NCI-H2196 treated with DMSO at 0.1 percent for 48 hours (cell line): ENCODE measurements around the gene MICAL2.
A peak's percentile ranks its signal among the peaks of the same experiment; 100 is the strongest.

Experiments used
- DNase-seq: peaks from one replicate; lab custom pipeline; 2025; ENCODE audit not compliant: unreplicated experiment; lab: John Stamatoyannopoulos, UW

The MICAL2 gene

DNA sequence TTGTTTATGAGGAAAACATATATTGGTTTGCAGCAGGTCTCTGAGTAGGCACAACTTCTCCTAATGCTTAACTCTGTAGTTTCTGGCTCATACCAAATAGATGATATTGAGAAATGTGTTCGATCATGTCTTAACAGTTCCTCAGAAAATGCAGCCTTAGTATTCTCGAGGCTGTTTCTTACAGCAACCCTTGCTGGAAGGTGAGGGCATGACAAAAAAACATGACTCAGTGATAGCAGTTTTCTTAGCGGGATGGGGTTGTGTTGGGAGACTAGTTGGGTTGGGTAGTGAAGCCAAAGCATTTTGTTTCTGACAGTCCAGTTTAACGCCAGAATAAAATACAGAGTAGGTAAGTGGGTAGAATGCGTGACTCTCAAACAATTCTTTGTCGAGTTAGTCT is 172.3 kb downstream of the MICAL2 start:
- no peak for DNase-seq

DNA sequence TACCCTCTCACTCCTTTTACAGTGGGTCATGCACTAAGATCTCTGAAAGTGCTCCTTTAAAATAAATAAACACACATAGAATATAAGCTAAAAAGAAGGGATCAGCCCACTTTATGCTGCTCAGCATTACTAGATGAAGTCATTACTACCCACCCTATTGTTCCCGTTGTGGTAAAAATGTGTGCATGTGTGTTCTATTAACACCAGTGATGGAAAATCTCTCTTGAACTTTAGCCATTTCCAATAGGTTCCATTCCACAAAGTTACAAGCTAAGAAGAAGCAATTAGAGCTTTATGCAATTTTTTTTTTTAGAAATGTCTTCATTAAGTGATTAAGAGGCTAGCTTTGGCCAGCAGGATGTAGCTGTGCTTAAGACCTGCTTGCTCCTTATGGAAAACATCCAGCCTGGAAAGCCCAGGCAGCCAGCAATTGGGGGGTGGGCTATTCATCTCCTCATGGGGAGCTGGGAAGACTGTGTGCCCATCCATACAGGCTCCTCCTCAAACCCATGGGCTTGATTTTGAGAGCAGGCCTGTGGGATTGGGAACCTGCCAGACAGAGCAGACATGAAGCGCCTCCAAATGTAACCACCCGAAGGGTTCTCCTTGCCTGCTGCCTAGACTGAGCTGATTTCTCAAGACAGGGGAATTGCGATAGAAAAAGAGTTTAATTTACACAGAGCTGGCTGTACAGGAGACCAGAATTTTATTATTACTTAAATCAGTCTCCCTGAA is 174.1 kb downstream of the MICAL2 start:
- no peak for DNase-seq

GRCh38 chr11:12285106-12285505 is 174.7 kb downstream of the MICAL2 start:
- no peak for DNase-seq

DNA sequence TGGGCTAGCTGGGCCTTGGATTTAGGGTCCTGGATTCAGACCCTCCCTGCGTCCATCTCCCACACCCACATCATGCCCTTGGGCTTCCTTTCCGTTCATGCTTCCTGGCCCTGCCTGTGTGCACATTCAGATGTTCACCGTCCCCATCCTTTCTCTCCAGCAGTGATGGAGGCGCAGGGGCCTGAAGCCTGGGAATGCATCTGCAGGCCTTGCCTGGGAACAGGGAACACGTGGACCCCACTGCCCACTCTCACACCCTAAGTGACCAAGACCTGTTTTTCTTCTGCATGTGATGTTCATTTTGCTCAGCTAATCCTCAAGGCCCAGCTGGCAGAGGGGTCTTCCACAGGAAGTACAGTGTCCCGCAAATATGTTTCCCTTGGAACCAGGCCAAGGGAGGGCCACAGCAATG is 175.4 kb downstream of the MICAL2 start:
- no peak for DNase-seq

DNA sequence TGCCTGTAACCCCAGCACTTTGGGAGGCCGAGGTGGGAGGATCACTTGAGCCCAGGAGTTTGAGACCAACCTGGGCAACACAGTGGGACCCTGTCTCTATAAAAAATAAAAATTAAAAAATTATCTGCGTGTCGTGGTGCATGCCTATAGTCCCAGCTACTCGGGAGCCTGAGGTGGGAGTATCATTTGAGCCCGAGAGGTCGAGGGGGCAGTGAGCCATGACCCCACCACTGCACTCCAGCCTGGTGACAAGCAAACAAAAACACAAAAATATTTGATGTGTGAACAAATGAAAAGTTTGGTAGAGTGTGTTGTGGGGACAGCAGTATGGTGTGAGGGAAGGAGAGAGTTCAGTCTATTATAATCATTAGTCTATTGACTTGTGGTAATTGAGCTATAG is 176.2 kb downstream of the MICAL2 start:
- DNase-seq: no peak

- DNase-seq: no peak
Measured at GRCh38 chr11:12287009-12287373, 176.6 kb downstream of the MICAL2 start.

- DNase-seq: no peak
Measured at GRCh38 chr11:12287374-12288211, 177.2 kb downstream of the MICAL2 start.

GRCh38 chr11:12288212-12288930 is 178.0 kb downstream of the MICAL2 start:
- peak; percentile 85 for DNase-seq

DNA sequence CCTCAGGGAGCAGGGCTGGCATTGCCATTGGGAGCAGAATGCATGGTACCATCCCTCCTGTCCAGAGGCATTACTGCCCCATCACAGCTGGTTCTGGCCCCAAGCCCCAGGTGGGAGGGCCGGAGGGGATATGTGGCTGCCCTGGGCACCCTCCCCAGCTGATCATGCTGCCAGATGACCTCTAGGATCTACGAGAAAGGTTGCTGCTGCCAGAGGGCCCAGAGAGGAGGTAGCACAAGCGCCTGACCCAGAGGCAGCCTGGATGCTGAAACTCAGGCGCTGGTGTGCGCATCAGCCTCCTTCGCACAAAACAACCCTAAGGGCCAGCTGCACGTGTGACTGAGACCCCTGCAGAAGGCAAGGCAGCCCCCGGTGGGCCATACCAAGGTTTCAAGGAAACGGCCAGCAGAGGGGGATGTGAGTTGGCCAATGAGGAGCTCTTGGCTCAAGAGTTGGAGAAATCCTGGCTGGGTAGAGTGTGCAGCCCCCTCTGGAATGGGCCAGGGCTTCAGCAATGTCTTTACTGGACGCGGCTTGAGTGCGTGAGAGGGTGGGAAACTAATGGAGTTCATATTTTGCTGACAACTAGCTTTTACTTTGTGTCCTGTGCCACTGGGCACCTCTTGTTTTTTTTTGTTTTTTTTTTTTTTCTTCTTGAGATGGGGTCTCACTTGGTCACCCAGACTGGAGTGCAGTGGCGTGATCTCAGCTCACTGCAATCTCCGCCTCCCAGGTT is 178.7 kb downstream of the MICAL2 start:
- DNase-seq: no peak

GRCh38 chr11:12289667-12290476 is 179.5 kb downstream of the MICAL2 start:
- no peak for DNase-seq

GRCh38 chr11:12290477-12290922 is 180.1 kb downstream of the MICAL2 start:
- no peak for DNase-seq

- no peak for DNase-seq
Measured at GRCh38 chr11:12291313-12291712, 180.9 kb downstream of the MICAL2 start.

DNA sequence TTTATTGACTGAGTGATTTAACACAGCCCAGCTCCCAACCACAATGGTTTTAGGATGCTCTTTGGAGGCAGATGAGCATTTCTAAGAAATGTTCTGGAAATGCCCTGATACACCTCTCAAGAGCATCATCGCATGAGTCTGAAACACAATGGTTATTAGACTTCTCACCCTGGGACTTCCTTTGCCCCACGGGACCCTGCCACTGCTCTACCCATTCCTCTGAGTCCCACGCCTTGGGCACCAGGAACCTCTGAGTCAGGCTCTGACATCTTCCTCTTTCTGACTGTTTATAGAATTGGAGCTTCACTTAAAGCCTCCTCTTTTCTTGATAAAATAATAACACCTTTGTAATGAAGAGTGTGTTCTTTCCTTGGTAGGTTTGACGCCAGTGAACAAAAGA is 181.4 kb downstream of the MICAL2 start:
- no peak for DNase-seq

- no peak for DNase-seq
Measured at GRCh38 chr11:12292766-12293165, 182.4 kb downstream of the MICAL2 start.

DNA sequence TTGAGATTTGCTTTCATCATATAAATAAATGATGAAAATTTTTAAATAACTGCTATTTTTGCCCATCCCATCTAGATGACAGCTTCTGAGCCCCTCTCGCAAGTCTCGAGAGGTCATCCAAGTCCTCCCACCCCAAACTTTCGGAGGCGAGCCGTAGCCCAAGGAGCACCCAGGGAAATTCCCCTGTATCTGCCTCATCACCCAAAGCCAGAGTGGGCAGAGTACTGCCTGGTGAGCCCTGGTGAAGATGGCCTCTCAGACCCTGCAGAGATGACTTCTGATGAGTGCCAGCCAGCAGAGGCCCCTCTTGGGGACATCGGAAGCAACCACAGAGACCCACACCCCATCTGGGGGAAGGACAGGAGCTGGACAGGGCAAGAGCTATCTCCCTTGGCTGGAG is 183.1 kb downstream of the MICAL2 start:
- DNase-seq: no peak

GRCh38 chr11:12294613-12295012 is 184.2 kb downstream of the MICAL2 start:
- no peak for DNase-seq

DNA sequence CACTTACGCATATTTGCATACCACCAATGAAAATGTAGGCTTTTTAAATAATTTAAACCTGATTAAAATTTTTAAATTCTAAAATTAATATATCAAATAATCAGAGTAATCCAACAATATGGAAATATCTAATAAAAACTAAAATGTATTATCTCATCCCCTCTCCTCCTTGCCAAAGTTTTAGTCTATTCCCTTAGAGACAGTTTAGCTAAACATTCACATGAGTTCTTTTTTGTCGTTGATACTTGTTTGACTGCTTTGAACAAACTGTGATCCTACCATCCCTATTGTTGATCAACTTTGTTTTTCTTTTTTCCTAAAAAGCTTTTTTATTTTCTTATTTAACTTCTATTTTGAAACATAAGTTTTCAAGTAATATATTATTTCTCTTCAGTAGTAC is 185.6 kb downstream of the MICAL2 start:
- DNase-seq: no peak

GRCh38 chr11:12298610-12299009 is 188.2 kb downstream of the MICAL2 start:
- no peak for DNase-seq

DNA sequence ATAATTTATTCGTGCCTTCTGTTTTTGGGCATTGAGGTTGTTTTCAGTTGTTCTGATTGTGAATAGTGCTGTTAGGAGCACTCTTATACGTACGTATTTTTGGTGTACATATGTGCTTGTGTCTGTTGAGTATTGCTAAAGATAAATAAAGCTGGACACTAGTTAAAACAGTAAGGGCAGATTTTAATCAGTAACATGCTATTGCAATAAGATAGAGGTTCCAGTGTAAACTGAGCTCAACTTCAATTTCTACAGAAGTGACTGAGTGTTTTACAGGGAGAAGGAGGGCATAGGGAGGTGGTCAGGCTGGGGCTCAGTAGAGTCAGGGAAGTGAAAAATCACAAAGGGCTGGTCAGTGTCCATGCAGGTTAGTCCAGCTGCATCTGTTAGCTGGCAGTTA is 191.0 kb downstream of the MICAL2 start:
- DNase-seq: no peak

GRCh38 chr11:12303421-12304149 is 193.2 kb downstream of the MICAL2 start:
- no peak for DNase-seq
